GM18507 (cell line): ENCODE measurements around the gene SH3GL2.
"Not testable (repeated sequence)": the region's sequence is repeated elsewhere in the genome, so short reads cannot be mapped to it uniquely, and the experiment has no call there.

Source experiments
- DNase-seq: peaks from one replicate; pipeline ENCODE4 v3.0.0; 2011; ENCODE audit warnings: low read depth; ENCODE audit not compliant: insufficient read length; ENCODE audit errors: extremely low spot score
- FAIRE-seq: peaks from 2 replicates; lab custom pipeline; 2011; peaks lifted over from hg19 to GRCh38; lab: Jason Lieb, UNC

SH3GL2 gene

DNA sequence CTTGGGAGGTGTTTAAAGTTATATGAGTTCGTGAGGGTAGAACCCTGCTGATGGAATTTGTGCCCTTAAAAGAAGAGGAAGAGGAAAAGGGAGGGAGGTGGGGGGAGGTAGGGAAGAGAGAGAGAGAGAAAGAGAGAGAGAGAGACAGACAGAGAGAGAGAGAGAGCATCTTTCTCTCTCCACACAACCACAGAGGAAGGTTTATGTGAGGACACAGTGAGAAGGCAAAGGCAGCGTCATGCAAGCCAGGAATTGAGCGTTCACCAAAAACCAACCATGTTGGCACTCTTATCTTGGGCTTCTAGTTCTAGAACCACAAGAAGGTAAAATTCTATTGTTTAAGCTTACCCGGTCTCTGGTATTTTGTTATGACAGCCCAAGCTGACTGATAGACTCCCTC, 152.4 kb downstream of the SH3GL2 start:
- DNase-seq (no peak), FAIRE-seq (peak; percentile 31)

DNA sequence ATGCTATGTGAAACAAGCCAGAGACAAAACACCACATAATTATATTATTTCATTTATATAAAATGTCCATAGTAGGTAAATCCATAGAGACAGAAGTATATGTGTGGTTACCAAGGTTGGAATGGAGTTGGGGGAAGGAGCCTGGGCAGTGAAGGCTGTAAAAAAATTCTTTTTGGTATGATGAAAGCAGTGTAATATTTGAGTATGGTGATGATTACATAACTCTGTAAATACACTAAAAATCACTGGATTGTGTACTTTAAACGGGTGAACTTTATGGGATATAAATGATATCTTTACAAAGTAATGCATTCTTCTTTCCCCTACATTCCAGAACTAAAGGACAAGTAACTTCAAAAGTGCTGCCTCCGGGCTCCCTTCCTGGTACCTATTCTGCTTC, 155.8 kb downstream of the SH3GL2 start:
- no peak for DNase-seq
- no peak for FAIRE-seq

DNA sequence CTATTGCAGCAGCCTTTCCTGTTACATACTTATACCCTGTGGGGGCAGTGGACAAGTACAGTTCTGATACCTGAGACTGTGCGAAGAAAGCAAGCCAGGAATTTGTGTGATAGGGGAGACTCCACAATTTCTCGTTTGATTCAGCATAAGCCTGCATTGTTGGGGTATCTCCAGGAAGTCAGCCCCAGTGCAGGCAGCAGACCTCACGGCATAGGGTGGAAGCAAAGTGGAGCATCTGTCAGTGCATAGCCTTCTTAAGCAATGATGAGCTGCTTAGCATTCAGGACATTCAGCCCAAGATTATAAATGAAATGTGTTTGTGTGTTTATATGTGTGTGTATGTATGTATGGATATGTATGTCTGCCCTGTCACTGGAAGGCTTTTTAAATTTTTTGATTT, 157.0 kb downstream of the SH3GL2 start:
- FAIRE-seq (no peak), DNase-seq (no peak)

DNA sequence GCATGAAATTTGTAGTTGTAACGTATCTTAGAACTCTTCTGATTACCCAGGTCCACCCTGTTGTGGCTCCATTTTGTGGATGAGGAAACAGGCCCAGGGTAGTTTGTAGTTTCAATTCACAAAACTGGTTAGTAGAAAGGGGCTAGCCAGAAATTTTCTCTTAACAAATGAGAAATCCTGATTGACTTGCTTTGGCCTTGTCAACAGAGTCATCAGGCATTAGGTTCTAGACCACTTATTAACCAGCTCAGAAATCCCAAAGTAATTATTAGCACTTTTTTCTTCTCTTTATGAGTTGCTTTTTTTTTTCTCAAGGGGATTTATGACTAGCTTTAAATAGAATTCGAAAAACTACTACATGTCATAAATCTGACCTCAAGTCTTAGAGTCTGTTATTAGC, 160.2 kb downstream of the SH3GL2 start:
- no peak for FAIRE-seq

DNA sequence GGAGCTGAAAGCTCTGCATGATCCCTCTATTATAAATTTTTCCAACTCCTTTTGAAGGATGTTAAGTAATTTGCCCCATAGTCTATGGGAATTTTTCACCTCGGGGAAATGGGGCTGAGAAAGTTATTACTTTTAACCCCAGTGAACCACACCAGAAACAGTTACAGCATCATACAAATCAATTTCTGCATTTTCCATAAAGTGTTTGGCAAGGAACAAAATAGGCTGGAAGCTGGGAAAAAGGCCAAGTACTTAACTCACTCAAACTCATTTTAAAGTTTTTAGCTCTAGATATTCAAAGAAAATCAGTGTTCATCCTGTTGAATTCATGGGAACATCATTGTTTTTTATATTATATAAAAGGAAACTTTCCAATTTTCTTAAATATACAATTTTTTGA, 160.9 kb downstream of the SH3GL2 start:
- DNase-seq (no peak), FAIRE-seq (no peak)

More for the DNA sequence above, 160.2 kb downstream of the SH3GL2 start:
- DNase-seq = no peak

DNA sequence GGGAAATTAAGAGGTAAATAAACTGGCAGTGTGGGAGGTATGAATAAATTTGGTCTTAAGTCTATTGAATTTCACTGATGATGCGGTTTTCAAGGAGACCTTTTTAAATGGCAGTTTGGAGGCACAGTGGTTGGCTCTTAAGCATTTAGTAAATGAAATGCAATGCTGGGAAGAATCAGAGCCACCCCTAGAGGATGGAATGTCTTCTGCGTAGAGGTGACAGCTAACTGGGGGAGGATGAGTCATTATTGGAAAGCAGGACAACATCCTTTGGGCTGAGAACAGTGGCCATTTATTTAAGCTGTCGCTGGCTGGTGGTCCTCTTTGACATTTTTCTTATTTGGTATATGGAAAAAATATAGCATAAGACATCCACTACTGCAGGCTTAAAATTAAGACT, 163.2 kb downstream of the SH3GL2 start:
- FAIRE-seq = no peak
- DNase-seq = no peak

DNA sequence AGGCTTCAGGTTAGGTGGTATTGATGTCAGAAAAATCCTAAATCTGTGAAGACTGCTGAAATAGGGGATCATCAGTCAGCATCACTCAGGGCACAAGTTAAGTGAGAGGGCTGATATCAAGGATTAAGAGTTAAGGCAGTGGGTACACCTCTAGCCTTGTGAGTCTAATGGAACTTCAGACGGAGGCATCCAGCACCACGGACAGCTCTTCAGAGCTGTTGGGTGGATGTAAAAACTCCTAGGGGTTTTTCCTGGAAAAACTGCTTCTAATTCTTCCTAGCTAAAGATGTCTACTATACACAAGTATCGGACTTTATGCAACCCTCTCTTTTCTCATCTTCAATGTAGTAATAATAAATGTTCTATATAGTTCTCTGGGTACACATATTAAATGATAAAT, 165.9 kb downstream of the SH3GL2 start:
- DNase-seq = no peak
- FAIRE-seq = no peak

DNA sequence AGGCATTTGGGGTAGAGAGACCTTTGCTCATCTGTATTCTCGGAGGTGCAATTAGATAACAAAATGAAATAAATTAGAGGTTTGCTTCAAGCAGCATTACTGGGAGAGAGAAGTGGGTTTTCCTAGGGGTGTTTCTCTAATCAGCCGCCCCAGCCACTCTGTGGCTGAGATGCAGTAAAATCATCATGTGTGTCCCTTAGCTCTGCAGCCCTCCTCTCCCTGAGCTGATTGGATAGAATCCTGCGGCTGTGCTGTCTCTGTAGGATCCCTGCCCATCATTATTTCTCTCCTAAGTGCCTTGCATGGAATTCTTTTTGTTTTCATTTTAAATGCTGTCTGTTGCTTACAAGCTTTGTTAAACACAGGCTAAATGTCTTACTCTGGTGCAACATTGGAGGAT, 171.4 kb downstream of the SH3GL2 start:
- DNase-seq (no peak), FAIRE-seq (no peak)

DNA sequence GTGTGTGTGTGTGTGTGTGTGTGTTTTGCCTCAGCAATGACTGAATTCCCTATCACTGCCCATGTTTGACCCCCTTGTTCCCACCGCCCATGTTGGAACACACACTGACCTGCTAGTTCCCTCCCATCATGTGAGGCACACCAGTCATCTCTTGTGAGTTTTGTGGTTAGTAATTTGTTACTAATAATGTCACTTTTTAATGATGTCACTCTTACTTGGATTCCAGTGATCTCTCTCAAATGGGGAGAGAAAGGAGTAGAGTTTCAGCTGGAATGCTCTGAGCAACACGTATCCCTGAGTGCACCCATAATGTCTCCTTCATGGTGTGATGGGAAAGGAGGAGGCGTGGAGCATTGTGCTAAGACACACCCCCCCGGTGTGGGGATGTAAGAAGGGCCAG, 172.6 kb downstream of the SH3GL2 start:
- no peak for FAIRE-seq
- no peak for DNase-seq

DNA sequence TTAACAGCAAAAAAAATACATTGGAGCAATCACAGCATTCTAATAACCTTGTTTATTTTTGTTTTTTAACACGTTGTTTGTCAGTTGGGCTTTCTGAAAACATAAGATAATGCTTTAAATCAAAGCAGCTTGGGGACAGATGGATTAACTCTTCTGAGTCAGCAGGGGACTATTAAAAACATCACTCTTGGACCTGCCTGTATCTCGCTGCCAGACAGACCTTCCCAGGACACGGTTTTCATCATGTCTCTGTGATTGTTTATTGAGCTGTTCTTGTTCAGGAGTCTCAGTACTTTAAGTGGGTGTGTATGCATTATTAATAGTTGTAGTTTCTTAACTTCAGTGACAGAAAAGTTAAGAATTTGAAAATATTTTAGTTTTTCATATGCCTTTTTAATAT, 173.2 kb downstream of the SH3GL2 start:
- FAIRE-seq = no peak
- DNase-seq = no peak

DNA sequence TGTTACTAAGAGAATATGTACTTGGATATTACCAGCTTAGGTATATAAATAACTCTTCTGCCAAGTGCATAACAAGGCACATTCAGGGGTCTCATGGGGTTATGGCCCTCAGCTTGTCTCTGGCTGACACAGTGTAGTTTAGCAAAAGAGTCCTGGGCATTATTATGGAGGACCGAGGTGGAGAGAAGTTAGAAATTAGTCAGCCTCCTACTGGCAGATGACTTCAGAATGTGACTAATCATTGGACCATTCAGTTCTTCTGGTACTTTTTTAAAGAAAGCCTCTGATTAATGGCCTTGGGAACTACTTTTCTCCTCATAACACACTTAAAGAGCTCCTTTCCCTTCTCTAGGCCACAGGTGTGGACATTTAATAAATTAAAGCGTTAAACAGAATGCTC, 178.9 kb downstream of the SH3GL2 start:
- FAIRE-seq = no peak
- DNase-seq = no peak

DNA sequence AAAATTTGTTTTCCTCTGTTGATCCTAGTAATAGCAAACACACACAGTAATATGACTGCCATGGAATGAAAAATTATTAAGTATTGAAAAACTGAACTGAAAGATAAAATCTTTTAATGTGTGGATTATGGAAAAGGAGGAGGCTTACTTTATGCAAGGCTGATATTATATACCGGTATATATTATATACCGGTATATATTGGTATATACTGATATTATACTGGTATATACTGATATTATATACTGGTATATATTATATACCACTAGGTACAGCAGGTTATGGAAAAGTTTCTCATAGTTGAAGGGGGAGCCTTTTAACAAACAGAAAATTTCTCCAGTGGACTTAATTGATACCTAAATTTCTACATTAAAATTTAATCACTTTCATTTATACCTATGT, 181.4 kb downstream of the SH3GL2 start:
- no peak for DNase-seq
- FAIRE-seq = no peak

DNA sequence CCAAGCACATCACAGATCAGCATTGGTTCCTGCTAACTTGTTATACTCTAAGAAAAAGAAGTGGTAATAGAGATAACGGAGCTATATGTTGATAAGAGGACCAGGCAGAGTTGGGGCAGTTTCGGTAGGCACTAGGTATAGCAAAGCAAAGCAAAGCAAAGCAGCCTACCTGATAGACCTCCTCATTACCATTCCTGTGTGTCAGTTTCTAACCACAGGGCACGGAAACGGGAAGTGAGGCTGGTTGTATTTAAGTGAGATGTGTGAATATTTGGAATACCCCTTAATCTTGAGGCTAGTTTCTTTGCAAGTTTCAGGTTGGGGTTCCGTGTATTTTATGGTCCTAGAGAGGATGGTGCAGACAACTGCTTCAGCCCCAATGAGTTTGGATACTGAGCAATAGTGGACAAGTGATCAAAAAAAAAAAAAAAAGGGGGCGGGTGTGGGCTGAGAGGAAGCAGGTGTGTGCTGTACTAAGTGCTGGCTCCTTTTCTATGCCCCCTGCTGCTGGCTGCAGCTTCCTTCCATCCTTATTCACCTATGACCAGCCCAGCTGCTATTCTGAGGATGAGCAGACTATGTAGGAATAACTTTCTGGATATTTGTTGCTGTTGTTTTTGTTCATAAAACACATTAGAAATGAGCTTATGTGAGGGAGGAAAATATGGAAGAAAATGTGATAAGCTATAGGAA, 183.3 kb downstream of the SH3GL2 start:
- DNase-seq (no peak), FAIRE-seq (no peak)

DNA sequence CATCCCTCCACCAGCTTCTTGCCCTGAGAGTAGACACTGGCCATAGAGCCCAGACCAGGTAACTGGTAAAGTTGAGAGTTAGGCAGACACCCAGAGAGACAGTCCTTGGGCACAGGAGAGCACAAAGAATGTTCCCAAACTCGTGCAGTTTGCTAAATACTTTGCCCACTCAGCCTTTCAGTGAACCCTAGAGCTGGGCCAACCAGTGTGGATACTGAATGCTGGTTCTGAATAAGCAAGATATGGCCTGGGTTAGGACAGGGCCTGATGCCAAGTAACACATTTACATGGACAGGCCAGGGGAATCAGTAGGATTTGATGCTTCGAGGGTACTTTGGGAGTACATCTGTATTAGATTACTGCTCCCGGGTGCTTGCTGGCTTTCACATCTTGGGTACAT, 185.4 kb downstream of the SH3GL2 start:
- FAIRE-seq = no peak
- no peak for DNase-seq

DNA sequence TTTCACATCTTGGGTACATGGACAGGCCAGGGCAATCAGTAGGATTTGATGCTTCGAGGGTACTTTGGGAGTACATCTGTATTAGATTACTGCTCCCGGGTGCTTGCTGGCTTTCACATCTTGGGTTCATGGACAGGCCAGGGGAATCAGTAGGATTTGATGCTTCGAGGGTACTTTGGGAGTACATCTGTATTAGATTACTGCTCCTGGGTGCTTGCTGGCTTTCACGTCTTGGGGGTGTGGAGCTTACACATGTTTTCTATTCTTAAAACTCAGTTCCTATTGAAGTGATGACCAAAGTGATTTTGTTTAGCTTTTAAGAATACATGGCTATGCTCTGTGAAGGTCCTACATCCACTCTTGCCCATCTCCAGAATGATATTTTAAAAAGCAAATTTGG, 186.3 kb downstream of the SH3GL2 start:
- DNase-seq, FAIRE-seq: not testable (repeated sequence)

DNA sequence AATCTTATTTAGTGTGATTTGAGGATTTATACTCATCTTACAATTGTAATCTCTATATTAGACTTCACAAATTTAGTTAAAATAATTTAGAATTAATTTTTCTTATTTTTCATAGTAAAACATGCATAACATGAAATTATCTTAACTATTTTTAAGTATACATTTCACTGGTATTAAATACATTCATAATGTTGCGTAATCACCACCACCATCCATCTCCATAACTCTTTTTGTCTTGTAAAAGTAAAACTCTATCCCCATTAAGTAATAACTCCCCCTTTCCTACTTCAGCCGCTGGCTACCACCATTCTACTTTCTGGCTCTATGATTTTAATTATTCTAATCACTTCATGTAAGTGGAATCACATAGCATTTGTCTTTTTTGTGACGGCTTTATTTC, 193.4 kb downstream of the SH3GL2 start:
- no peak for FAIRE-seq
- no peak for DNase-seq

DNA sequence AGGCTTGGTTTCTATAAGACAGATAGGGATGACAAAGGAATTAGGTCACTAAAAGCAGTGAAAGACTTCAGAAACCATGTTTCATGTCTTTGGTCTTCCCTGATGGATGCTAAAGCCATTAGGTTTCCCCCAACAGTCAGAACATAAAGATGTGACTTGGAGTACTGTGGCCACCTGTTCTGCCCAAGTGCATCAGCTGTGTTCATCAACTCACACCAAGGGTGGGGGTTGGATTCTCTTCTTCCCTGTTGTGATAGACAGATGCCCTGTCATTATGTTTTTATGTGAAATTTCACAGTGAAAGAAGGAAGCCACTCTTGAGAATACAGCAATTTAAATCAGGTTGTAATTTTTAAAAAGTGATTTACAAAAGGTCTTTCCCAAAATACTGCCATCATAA, 196.8 kb downstream of the SH3GL2 start:
- no peak for FAIRE-seq
- no peak for DNase-seq

DNA sequence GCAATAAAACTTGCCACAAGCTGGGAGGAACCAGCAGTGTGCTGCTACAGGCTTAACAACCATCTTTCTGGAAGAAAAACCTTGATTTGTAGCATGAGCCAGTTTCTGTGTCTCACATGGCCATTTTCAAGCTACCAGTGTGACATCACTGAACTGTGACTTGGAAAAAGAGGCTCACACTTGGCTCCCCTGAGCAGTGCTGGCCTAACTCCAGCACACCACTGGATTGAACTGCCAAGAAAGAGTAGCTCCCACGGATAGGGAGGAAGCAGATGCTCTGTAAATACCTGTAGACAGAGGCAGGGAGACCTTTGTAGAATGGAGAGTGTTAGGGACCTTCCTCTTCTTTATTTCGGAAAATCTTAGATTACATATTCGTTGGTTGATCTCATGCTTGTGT, 197.9 kb downstream of the SH3GL2 start:
- no peak for DNase-seq
- no peak for FAIRE-seq

DNA sequence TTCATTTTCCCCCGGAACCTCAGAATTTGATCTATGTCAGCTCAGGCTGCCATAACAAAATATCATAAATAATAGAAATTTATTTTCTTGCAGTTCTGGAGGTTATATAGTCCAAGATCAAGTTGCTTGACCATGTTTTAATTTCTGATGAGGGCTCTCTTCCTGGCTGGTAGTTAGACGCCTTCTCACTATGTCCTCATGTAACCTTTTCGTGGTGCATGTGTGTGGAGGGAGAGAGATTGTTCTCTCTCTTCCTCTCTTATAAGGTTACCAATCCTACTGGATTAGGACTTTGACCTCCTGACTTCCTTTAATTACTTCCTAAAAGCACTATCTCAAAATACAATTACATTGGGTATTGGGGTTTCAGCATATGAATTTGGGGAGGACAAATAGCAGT, 198.6 kb downstream of the SH3GL2 start:
- FAIRE-seq (no peak), DNase-seq (no peak)

DNA sequence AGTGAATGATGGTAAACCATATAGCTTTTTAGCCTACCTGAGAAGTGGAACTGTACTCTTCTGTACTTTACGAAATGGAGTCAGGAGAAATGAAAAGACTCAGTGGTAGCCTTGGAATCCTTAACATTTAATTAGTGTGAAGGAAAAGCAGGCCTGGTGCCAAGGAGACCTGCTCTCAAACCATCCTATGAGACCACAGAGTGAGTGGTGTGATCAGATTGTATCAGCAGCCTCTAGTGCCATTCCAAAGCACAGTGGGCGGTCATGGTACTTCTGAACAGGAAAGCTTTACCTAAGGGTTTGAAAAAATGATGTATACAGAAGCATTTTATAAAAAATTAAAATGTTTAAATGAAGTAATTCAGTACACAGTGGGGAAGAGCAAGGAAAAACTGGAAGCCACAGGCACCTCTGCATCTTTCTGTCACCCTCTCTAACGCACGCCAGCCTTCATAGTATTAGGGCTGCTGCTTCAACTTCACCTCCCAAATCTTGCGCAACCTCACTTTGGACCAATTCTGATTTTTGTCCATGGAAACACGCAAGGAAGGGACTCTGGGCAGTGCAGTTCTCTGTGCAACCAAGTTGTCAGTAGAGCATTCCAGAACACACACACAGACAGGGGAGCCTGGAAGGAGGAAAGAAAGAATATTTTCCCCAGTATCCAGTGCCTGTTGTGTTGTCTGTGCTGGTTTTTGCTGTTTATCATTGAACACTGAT, 203.7 kb downstream of the SH3GL2 start:
- DNase-seq (no peak), FAIRE-seq (no peak)

DNA sequence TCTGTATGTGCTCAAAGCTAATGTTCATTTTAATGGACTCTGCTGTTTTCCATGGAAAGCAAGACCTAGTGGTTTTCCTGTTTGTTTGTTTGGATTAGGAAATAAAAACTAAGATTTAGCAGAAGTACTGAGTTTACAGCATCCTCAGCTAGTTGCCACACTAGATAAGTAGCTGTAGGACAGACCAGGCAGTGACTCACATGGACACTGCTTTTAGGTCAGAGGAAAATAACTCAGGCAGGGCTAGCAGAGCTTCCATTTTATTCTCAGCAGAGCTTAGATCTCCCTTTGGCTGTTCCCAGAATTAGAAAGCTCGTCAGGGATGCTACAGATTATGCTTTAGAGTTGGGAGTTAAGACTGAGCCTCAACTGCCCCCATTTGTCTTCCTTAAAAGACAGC, 204.4 kb downstream of the SH3GL2 start:
- no peak for FAIRE-seq
- no peak for DNase-seq
